ENCODE measurements around the gene SS18L1.

GRCh38 chr20:62224113-62224855 lies 80.7 kb downstream of the SS18L1 start:
- no peak for TF ChIP-seq POLR2A (IDR thresholded peaks at IDR 0.05; ENCODE audit: low read depth, low read length)
- TF ChIP-seq POLR2AphosphoS5 (IDR thresholded peaks at IDR 0.05; ENCODE audit: low read depth, low read length) = no peak
- TF ChIP-seq TAF1 (IDR thresholded peaks at IDR 0.05; ENCODE audit: low read depth, low read length) = no peak
- TF ChIP-seq POU2F2 (IDR thresholded peaks at IDR 0.05; ENCODE audit: low read depth, low read length) = no peak
- TF ChIP-seq PAX5 (IDR thresholded peaks at IDR 0.05; ENCODE audit: insufficient read depth, low read length, severe bottlenecking) = no peak
- TF ChIP-seq SPI1 (IDR thresholded peaks at IDR 0.05; ENCODE audit: low read depth, low read length) = no peak
